GM12872 (cell line): ENCODE results near the gene CSPG4.

Experiments
- TF ChIP-seq, protein P1 (sequence below): IDR thresholded peaks from 3 replicates; pipeline ENCODE4 v1.5.1; 2011; ENCODE audit warnings: low read depth, mild to moderate bottlenecking, low read length, moderate library complexity; ENCODE audit not compliant: insufficient read depth

Gene CSPG4

DNA sequence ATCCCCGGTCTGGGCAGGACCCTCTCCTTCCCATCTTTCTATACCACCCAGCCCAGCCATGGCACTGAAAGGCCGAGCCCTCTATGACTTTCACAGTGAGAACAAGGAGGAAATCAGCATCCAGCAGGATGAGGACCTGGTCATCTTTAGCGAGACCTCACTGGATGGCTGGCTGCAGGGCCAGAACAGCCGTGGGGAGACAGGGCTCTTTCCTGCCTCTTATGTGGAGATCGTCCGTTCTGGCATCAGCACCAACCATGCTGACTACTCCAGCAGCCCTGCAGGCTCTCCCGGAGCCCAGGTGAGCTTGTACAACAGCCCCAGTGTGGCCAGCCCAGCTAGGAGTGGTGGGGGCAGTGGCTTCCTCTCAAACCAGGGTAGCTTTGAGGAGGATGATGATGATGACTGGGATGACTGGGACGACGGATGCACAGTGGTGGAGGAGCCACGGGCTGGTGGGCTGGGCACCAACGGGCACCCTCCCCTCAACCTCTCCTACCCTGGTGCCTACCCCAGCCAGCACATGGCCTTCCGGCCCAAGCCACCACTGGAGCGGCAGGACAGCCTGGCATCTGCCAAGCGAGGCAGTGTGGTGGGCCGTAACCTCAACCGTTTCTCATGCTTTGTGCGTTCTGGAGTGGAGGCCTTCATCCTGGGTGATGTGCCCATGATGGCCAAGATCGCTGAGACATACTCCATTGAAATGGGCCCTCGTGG, 63.4 kb downstream of the CSPG4 start:
- TF ChIP-seq, protein P1, sequence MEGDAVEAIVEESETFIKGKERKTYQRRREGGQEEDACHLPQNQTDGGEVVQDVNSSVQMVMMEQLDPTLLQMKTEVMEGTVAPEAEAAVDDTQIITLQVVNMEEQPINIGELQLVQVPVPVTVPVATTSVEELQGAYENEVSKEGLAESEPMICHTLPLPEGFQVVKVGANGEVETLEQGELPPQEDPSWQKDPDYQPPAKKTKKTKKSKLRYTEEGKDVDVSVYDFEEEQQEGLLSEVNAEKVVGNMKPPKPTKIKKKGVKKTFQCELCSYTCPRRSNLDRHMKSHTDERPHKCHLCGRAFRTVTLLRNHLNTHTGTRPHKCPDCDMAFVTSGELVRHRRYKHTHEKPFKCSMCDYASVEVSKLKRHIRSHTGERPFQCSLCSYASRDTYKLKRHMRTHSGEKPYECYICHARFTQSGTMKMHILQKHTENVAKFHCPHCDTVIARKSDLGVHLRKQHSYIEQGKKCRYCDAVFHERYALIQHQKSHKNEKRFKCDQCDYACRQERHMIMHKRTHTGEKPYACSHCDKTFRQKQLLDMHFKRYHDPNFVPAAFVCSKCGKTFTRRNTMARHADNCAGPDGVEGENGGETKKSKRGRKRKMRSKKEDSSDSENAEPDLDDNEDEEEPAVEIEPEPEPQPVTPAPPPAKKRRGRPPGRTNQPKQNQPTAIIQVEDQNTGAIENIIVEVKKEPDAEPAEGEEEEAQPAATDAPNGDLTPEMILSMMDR: no peak

DNA sequence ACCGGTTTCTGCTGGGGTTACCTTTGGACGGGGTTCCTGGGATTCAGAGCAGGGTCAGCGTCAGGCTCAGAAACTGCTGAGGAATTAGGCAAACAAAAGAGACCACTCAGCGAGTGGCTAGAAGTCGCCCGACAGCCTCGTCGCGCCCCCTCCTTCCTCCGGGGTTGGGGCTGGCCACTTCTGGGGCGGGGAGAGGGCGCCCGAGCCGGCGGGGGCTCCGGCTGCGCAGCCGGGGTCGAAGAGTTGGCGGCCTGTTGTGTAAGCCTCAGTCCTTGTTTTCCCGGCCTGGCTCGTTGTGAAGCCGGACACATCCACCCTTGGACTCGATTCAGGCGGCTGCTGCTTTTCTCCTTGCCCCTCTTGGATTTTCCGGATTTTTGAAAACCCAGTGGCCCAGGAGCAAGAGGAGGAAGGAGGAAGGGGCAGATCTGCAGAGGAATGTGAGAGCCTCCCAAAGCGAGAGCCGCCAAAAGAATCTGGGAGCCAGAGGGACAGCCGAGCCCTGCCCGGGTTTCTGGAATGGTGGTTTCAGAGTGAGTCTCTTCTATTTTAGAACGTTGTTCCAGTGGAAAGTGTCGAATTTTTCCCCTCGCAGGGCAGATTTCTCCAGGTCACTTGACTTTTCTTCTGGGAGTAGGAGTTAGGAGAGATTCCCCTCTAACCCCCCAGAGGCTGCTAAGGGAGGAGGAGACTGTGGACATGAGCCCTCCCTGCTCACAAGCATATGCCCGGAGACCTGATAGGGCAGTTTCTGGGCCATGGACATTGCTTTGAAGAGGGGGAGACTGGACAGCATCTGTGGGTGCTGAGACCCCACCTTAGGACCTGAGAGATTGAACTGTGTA, 64.3 kb downstream of the CSPG4 start:
- TF ChIP-seq, protein P1: no peak

DNA sequence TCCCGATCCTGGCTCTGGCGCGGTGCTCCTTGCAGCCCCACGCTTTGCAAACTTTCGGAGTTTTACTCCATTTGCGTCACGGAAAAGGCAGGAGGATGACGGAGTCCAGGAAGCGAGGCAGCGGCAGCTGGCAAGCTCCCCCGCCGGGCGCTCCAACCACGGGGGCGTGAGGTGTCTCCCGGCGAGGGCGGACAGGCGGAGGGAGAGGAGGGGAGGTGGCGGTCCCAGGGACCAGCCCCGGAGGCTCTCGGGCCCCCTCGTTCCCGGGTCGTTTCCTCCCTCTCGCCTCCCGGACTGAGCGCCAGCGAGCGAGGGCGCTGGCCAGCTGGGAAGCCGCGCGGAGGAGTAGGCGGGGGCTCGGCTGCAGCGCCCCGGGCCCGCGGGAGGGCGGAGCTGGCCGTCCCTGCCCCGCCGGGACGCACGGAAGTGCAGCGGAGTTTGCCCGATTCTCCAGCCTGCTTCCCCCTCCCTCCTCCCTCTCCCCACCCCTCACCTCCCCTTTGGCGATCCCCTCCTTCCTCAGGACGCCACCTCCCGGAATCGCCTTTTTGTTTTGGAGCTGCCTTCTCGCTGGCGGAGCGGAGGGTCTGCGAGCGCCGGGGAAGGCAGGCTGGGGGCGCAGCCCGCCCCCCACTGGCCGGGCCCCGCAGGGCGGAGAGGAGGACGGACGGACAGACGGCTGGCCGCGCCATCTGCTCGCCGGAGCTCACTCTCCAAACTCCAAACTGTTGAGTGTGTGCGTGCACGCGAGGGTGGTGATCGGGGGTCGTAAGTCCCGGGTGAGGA, 65.1 kb downstream of the CSPG4 start, which contains the start of gene SNX33:
SNX33 (plus strand) TSS at position 543 of the 786 bp plus-strand sequence. CDS start 1,191 bp downstream, outside the sequence.
- TF ChIP-seq, protein P1: peak; percentile 75

DNA sequence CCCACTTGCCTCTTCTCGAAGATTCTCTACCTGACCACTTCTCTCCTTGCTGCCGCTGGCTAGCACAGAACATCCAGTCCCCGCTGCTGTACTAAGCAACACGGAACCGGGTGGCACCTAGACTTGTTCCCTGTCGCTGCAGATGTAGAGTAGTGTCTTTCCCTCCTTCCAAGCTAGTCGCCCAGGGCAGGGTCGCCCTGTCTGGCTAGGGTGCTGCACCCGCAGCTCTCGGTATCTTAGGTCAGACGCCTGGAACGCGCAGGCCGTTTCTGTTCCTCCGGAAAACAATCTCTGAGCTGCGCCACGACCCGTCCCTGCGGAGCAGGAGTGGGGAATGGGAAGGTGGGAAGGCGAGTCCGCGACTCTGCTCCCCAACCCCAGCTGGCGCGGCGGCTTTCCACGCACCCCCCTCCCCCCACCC, 65.7 kb downstream of the CSPG4 start:
- TF ChIP-seq, protein P1: no peak

DNA sequence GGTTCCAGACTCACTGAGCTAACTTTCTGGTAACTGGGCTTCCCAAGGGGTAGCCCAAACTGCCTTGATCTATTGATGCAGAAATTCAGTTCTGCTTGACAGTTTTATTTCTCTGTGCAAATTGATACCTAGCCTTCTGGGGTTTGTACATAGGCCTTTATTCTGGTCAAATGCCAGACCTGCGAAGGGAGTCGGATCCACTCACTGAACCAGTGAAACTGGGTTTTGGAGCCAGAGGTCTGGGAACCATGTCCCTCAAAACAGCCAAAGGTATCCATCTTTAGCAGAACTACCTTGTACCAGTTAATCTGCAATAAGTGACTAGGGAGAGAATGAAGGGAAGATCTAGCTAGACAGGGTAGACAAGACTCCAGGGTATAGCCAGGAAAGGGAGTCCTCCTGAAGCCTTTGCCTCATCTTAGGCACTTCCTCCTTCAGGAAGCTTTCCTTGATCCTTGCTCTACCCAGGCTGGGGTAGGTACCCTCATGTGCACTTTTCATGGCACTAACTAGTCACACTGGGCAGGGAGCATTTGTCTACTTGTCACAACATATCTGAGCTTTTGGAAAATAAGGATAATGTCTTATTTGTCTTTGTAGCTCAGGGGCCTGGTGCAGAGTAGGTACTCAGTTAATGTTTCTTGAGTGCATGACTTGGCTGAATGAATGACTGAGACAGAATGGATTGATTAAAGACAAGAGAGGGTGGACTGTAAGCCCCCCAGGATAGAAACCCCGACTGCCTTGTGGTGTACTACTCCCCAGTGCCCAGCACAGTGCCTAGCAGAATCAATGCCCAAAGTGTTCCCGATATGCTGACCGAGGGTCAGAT, 66.3 kb downstream of the CSPG4 start:
- TF ChIP-seq, protein P1: no peak

DNA sequence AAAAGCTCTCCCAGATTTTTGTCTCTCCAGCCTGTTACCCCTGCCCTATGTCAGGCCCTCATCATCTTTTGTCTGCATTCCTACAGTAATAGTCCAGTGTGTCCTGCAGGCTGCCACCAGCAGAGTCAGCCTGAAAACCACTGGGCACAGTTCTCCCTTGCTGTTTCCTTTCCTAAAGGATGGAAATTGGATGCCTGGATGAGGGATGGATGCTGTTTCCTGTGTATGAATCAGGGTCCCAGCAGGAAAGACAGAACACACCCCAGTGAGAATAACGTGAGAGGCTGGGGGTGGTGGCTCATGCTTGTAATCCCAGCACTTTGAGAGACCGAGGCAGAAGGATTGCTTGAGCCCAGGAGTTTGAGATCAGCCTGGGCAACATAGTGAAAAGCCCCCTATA, 68.3 kb downstream of the CSPG4 start:
- TF ChIP-seq, protein P1: no peak
